Brain pericyte (primary cell): ENCODE data around the gene BRINP1.

Experiments used
- DNase-seq: peaks from one replicate; pipeline ENCODE4 v3.0.0-alpha.2; 2012; ENCODE audit warnings: low read depth, low spot score

The BRINP1 gene

GRCh38 chr9:119343059-119343990, 25.9 kb downstream of the BRINP1 start:
- DNase-seq = no peak

GRCh38 chr9:119339056-119339455, 30.2 kb downstream of the BRINP1 start:
- DNase-seq = no peak

DNA sequence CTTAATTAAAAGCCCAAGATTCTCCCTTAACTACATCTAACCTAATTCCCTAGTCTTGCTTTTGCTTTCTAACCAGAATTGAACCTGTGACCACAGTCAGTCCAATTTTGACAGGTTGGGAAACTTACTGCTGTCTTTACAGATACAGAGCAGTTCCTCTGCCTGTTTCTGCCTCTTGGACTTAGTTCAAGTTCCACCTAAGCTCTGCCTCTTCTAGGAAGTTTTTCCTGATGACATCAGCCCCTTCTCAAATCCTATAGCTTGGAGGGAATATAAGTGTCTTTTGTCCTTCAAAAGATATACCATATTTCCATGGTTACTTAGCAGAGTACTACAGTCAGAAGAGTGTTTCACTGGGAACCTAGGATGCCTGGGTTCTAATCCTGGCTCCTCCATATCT, 31.7 kb downstream of the BRINP1 start:
- DNase-seq = no peak

DNA sequence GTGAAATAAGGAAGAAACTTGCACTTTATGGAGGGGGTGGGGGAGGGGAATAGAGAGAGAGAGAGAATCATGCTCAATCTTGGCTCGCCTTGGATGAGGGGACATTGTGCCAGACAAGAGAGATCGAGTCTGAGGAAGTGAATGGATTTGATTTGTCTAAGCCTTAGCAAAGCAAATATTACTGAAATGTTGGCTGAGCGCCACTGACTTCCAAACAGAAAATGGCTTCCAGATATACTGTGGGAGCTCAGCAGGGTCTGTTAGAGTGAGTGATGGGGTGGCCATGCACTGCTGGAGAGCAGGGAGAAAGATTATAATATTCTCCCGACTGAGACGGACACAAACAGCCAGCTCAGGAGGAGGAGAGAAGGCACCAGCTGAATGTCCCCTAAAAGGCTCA, 34.5 kb downstream of the BRINP1 start:
- DNase-seq = no peak

DNA sequence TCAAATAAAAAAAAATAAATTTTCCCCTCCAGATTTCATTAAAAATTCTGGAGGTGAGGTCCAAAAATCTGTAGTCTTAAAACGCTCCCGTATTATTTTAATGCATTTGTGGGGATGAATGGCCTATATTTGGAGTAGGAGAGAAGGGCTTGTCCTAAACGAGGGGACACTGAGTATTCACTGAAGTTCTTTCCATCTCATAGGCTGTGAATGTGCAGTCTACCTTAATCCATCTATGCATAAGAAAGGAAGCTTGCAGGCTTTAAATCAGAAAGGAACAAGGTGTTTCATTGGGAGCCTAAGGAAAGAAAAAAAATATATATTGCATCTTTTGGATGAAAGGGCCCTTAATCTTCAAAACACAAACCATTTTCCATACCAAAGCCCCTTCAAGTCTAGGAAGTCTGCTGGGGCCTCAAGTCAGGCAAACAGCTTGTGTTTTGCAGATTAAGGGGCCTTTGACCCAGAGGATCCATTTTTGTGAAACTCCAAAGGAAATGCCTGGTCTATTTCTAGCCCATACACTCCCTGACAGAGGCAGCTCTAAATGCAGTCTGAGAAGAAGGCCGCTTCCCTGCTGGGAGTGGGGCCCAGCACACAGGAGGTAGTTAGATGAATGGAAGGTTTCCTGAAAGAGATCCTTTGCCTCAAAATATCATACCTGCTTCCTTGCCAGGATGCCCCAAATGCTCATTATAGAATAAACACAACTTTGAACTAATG, 35.6 kb downstream of the BRINP1 start:
- DNase-seq = no peak

GRCh38 chr9:119332522-119332921, 36.7 kb downstream of the BRINP1 start:
- no peak for DNase-seq

DNA sequence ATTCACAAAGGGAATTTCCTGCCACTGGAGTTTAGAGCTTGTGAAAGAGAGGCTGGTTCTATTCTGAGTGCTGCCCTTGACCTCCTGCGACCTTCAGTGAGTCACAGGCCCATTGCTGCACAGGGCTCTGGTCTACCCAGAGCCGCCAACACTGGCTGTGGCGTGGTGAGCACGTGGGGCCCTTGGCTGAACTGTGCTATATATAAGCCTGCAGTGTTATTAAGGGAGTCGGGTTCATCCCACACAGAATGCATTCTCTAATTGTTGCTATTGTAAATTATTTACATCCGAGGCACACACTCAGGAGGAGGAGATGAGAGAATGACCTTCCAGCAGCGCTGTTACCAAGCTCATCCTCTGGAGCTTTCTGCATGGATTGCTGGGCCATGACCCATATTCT, 47.1 kb downstream of the BRINP1 start:
- no peak for DNase-seq

DNA sequence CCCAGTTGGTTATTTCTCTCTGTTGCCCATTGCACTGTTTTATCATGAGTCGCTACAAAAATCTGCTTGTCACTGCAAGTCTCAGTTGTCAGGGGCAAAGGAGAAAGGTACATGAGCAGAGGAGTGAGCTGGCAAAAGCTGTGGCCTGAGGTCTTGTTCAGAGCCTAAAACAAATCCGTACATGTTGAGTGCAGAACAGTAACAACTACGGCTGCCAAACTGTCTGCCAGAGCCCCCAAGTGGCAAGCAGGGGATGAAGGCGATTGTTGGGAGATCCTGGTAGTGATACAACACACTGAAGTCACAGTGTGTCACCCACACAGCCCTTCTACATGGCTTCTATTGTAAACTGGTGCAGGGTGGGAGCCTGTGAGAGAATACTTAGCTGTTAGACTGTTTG, 50.9 kb downstream of the BRINP1 start:
- DNase-seq = no peak

DNA sequence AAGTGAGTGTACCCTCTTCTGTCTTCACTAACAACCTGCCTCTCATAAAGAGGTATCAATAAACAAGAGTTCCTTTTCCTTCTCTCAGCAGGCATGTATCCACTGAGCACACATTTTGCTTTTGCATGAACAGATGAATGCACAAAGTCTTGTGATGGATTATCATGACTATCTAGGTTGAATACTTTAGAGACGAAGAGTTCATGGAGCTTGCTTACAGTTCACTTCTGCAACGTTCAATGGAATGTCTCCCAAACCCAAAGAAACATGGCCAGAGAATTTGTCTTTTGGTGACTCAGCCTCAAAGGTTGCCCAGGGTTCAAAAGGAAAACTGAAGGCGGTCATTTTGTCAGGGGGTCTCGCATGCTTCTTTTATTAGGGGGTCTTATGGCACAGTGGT, 55.4 kb downstream of the BRINP1 start:
- DNase-seq = no peak

GRCh38 chr9:119310741-119311140, 58.5 kb downstream of the BRINP1 start:
- no peak for DNase-seq

DNA sequence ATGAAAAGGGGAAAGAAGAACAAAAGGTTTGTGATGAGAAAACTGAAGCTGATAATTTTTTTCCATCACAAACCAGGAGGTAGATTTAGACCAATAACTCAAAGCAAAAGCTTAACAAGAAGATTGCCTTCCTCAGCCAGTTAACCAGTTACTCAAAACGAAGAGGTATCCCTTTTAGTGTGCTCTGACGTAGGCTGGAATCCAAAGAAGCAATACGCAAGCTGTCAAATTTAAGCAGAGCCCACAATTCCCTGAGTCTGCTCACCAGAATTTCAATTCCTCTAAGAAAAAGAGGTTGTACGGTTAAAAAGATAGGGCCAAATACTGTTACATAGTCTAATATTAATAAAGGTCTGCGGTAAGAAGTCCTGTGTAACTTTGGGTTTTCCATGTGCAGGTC, 61.8 kb downstream of the BRINP1 start:
- DNase-seq = no peak

DNA sequence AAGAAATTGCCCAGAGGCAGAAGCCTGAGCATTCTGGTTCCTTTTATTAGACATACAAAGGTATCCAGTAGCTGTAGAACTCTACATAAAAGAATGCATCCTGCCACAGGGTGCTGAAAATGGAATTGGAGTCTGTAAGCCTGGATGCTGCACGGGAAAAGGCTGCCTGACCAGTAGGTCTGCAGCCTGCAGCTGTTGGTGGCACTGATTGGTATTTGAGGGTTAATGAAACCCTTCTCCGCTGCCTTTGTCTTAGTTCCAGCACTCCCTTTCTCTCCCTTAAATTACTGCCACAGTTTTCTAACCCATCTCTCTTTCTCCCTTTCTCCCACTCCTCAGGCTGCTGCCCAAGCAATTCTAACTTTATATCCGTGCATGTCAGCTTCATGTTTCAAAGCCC, 64.7 kb downstream of the BRINP1 start:
- no peak for DNase-seq

- DNase-seq = no peak
Observed at GRCh38 chr9:119302988-119303698, 66.1 kb downstream of the BRINP1 start.

- no peak for DNase-seq
Observed at GRCh38 chr9:119298076-119298853, 71.0 kb downstream of the BRINP1 start.

DNA sequence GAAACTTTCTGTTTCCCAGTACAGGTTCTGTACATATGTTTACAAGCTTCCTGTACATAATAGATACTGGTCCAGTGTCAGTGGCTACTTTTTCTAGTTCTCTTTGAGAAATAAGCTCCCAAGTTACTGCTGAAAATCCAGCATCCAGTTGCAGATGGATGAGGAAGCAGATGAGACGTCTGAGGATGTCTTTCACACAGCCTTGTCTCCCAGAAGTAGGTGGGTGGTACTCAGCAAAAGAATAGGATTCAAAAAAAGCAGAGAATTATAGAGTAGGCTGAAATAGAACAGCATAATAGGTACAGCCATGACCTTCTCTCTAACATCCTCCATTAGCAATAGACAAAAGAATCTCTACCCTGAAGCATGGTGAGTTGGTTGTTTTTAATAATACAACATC, 77.7 kb downstream of the BRINP1 start:
- DNase-seq = no peak

- DNase-seq = no peak
Observed at GRCh38 chr9:119289740-119290433, 79.3 kb downstream of the BRINP1 start.

- DNase-seq = no peak
Observed at GRCh38 chr9:119284587-119285337, 84.5 kb downstream of the BRINP1 start.

- no peak for DNase-seq
Observed at GRCh38 chr9:119284118-119284517, 85.1 kb downstream of the BRINP1 start.

GRCh38 chr9:119283078-119283794, 86.0 kb downstream of the BRINP1 start:
- DNase-seq = no peak
